ENCODE data around the gene CDH4.
"Not testable (repeated sequence)": the region's sequence is repeated elsewhere in the genome, so short reads cannot be mapped to it uniquely, and the experiment has no call there.

The CDH4 gene

DNA sequence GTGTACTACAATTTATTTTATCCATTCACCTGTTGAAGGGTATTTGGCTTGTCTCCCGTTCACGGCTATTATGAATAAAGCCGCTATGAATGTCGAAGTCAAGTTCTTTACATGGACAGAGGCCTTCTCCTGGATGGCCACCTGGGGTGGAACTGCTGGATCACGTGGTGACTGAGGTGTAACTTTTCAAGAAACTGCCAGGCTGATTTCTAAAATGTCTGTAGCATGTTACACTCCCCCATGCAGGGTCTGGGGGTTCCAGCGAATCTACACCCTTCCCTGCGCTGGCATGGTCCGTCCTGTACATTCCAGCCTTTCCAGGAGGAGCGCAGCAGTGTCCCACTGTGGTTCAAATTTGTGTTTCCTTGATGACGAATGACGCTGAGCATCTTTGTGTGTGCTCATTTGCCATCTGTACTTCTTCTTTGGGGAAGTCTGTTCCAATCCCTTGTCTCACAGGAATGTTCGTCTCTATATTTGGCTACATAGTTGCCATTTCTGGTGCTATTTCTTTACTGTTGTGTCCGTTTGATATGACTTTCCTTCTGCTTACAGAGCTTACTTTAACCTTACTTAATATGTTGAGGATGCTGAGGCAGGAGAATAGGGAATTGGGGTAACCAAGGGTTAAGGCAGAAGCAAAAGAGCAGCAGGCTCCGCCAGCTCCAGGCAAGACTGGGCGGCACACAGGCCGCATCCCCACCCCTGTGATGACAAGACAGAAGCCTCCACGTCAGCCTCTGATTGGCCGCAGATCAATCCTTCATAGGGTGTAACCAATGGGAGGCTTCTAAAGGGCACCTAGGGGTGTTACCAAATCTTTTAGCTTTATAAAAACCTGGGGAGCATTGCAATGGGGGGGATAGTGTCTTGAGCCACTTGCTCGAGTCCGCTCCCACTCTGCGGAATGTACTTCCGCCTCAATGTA, 707.0 kb downstream of the CDH4 start:
- DNase-seq: no peak

DNA sequence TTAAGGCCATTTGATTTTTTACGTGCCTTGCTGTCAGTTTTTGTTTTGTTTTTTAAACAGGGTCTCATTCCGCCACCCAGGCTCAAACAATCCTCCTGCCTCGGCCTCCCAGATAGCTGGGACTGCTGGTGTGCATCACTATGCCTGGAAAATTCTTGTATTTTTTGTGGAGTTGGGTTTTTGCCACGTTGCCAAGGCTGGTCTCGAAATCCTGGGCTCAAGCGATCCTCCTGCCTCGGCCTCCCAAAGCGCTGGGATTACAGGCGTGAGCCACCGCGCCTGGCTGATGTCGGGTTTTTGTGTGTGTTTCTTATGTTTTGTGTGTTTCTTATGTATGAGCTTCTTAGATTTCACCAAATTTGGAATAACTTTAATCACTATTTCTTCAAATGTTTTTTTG, 708.8 kb downstream of the CDH4 start:
- DNase-seq: no peak

DNA sequence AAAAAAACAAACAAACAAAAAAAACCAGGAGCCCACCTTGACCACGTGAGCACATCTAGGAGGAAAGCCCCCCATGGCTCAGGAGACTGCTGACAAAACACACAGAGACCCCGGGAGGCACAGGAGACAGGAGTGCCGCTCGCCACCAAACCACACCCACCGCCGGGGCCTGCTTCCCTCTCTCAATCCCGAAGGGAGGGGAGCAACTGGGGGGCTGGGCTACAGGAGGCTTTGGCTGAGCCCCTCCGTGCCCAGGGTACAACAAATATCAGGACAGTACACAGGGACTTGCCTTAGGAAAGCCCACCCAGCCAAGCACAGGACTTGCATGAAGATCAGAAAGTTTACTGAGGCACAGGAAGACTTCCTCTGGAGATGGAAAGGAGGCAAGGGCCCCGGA, 711.1 kb downstream of the CDH4 start:
- DNase-seq: no peak

DNA sequence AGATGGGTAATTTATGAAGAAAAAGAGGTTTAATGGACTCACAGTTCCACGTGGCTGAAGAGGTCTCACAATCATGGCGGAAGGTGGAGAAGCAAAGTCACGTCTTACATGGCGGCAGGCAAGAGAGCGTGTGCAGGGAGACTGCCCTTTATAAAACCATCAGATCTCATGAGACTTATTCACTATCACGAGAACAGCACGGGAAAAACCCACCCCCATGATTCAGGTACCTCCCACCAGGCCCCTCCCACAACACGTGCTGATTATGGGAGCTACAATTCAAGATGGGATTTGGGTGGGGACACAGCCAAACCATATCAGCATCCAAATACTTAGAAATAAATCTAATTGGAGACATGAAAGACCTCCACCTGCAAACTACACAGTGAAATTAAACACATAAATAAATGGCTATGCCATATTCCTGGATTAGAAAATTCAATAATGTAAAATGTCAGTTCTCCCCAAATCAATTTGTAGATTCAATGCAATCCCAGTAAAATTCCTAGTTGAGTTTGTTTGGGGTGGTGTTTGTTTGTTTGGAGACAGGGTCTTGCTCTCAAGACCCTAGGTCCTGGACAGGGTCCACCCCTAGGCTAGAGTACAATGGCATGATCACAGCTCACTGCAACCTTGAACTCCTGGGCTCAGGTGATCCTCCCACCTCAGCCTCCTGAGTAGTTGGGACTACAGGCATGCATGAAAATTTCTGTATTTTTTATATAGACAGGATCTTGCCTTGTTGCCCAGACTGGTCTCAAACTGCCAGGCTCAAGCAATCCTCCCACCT, 712.0 kb downstream of the CDH4 start:
- no peak for DNase-seq

DNA sequence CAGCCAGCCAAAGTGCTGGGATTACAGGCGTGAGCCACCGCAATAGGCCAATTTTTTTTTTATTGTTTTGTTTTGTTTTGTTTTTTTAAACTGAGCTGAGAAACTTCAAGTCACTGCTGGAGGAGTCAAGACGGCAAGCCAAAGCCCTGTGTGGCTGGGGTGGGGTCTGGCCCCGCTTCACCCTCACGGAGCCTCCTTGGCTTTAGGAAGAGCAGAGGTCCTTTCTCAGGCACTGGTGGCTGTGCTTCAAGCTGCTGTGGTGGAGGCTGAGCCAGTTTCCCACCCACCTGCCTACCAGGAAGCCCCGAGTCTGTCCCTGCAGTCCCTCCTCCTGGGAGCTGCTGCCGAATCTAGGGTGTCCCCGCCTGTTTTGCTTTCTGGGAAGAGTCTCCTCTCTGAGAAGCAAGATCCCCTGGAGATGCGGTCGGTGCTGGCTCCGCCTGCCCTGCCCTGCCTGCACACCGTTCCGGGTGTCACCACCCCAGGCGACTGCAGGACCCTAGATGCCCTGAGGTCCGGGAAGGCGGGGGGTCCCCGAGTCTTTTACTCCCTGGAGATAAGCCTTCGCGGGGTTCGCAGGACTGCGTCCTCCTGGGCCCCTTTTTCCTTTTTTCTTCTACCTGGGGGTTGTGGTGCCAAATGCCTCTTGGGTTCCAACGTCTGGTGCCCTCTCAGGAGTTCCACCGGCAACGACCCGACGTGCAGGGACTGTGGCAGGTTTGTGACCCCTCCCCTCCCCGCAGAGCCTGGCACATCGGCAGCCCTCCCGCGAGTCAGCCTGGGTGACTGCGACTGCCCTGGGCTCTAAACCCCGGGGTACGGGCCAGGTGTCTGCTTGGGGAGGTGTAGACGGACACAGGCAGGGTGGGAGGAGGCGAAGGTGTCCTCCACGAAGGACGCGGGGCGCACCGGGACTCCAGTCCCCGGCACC, 712.9 kb downstream of the CDH4 start:
- DNase-seq: no peak

DNA sequence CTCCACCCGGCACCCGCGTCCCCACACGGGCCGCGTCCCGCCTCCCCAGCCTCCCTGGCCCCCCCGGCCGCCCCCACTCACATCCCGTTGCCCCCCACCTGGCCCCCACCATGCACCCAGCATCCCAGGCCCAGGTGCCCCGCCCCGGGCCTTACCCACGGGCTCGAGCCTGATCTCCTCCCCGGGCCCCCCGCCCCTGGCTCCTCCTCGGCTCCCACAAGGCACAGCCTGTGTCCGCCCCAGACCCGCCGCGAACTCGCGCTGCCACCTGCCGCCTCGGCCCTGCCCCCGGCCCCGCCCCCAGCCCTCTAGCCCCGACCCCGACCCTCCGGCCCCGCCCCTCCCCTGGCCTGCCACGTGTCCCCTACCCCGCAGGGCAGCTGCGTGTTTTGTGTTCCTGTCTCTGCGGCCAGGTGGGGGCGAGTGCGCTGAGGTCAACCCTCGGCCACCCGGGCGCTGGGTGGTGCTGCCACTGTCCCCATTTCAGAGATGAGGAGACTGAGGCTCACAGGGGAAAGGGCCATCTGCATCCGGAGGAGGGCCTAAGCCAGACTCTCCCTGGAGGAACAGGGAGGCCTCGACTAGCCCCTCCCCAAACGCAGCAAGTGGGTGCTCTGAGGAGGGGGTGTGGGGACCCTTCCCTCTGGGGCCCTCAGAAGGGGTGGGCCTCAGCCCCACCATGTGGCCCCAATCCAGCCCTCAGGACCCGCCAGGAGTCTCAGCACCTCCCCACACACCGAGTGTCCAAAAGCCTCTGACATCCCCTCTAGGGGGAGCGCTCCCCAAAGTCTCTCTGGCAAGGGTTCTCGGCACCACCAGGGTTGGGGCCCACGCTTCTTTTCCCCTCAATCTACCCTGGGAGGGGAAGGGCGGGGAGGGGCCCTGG, 713.8 kb downstream of the CDH4 start:
- no peak for DNase-seq

DNA sequence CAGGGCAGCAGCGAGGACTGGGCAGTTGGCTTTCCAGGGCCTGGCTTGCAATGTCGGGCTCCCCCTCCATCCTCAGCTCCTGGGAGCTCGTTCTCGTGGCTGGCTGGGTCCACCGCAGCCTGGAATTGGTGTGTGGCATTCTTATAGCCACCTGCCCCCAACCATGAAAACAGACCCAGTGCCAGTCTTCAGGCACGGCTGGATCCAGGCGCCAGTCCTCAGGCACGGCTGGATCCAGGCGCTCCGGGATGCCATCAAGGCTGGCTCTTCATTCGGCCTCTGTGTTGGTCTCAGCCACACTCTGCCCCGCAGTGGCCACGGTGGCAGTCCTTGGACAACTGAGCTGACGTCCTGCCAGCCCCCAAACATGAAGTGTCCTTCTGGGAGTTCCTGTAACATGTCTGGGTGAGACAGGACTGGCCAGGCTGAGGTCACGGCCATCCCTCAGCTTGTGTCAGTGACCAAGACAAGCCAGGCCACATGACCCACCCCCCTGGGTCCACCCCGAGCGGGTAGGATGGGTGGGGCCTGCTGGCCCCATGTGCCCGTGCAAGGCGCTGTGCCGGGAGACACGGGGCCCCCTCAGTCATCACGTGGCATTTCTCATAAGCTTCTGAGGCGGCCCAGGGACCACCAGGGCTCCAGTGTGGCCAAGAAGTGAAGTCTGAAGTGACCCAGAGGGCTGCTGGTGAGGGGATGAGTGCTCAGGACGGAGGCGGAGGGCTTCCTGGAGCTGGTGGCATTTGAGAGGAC, 714.6 kb downstream of the CDH4 start:
- no peak for DNase-seq

DNA sequence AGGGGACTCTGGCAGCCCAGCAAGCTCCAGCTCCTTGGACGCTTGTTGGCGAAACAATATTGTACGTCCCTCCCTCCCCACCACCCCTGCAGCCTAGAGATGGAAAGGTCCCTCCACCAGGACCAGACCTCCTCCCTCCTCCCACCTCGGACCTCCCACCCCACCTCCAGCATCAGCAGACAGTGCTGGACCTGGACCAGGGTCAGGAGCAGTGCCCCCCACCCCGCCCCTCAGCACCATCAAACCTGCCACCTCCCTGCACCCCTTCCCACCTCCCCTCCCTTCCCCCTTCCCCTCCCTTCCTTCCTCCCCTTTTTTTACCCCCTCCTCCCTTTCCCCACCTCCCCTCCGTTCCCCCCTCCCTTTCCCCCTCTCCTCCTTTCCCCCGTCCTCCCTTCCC, 715.2 kb downstream of the CDH4 start:
- no peak for DNase-seq

DNA sequence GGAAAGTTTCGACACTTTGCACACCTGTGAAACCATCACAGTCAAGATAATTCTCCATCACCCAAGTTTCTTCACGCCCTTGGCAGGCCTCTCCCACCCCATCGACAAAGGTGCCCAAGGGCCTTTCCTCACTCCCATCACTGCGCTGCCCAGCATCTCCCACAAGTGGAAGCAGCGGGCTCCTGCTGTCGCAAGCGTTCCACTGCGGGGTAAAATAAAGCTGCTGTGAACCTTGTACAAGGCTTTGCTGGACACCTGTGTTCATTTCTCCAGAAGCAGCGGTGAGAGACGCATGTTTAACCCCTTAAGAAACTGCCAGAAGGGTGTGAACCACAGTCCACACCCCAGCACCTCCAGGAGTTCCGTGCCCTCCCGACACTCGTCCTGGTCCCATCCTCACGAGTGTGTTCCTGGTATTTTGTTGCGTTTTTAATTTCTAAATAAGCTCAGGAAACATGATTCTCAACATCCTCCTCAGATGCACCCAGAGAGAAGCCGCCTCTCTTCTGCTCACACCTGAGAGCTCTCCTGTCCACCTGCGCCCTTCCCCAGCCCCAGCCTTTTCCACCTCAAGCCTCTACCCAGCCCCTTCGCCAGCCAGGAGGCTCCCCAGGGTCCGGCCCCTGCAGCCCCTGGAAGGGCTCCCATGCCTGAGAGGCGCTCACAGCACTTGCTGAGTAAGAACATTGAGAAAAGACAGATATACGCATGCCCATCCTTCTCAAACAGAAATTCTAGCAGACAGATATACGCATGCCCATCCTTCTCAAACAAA, 716.2 kb downstream of the CDH4 start:
- no peak for DNase-seq

DNA sequence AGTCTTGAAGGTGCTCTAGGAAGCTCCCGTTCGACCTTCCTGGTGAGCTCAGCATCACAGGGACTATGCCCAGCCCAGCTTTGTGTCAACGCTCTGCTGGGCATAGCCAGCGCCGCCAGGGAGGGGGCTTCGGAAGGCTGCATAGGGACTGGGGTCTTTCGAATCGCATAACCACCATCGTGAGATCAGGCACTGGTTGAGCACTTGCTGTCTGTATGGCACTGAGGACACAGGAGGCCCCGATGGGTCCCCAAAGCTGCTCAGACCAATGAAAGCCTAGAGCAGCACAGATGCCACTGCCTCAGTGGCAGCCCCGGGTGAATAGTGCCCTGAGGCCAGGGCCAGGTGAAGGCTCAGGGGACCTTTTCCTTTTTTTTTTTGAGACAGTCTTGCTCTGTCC, 716.9 kb downstream of the CDH4 start:
- no peak for DNase-seq

DNA sequence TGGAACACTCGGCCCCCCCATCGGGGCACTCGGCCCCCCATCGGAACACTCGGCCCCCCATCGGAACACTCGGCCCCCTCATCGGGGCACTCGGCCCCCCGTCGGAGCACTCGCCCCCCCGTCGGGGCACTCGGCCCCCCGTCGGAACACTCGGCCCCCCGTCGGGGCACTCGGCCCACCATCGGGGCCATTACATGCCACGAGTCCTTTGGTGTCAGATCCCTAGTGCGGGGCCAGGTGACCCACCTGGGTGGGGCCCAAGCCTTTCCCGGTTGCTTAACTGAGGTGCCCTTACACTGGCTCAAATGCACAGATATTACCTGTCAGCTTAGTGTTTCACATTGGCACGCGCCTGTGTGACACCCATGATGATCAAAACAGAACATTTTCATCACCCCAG, 717.7 kb downstream of the CDH4 start:
- no peak for DNase-seq

DNA sequence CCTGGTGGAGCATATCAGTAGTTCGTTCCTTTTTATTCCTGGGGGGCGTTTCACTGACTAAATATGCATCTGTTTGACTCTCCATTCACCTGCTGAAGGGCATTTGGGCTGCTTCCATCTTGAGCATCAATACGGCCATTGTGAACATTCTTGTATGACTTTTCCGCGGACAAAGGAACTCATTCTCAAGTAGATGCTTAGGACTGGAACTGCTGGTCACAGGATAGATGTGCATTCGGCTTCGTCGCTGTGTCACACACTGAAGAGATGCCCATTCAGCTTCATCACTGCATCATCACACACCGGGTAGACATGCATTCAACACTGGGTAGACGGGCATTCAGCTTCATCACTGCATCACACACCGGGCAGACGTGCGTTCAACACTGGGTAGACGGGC, 718.3 kb downstream of the CDH4 start:
- DNase-seq: no peak

DNA sequence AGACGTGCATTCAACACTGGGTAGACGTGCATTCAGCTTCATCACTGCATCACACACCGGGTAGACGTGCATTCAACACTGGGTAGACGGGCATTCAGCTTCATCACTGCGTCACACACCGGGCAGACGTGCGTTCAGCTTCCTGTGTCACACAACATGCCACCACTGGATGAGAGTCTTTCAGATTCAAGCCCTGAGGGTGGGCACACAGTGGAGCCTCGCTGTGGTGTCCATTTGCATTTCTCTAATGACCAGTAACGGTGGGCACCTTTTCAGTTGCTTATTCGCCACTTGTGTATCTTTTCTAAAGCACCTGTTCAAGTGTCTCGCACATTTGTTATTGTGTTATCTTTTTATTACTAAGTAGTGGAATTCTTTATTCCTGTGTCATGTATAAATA, 719.5 kb downstream of the CDH4 start:
- not testable (repeated sequence) for DNase-seq

DNA sequence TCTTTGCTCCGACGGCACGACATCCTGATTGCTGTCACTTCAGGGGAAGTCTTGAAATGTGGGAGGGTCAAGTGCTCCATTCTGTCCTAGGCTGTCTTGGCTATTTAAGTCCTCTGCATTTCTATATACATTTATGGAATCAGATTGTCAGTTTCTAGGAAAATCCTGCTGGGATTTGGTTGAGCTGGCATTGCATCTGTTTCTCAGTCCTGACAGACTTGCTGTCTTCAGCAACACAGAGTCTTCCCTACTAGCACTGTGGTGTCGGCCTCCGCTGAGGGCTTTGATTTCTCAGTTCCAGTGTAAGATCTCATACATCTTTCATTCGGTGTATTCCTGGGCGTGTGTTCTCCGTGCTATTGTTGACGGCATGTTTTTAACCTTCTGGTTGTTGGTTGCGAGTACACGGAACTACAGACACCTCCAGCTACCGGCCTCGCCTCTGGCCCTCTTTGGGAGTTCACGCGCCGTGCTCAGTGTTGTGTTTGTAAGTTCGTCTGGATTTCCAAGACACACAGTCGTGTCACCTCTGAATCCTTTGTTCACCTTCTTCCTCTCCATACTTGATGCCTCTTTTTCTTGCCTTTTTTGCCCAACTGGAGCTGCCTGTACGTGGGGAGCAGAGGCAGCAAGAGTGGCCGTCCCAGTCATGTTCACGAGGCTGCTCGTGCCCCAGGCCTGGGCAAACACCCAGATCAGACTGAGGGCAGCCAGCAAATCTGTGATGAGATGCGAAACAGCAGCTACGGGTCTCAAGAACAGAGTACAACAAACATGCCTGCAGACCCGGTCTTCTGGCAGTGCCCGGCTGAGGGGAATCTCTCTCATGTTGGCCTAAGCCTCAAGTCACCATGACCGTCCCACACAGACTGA, 720.8 kb downstream of the CDH4 start:
- DNase-seq: no peak

DNA sequence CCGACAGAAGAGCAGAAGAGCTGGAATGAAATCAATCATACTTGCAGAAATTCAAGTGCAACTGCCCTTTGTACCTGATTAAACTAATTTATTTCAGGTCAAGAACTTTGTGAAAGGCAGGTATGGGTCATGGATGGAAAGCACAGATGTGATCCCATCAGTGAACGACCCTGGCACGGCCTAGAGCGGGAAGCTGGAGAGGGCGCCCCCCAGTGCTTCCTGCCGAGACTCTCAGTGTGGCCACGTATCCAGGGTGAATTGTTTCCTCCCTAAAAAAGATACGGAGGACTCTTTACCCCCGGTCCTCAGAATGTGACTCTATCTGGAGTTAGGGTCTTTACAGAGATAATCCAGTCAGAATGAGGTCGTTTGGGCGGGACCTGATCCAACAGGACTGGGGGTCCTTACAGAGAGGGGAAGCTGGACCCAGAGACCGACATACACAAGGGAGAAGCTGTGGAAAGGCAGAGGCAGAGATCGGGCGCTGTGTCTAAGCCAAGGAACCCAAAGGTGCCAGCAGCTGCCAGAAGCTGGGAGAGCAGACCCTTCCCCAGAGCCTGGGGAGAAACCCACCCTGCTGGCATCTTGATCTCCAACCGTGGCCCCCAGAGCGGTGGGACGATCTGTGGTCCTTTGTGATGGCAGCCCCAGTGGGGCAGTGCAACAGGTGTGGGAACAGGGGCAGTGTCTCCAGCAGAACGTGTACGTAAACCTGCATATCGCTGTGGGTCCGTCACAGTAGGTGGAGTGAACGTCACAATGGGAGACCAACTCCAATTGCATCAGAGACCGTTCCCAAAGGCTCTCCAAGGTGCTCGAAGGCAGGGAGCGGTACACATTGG, 721.7 kb downstream of the CDH4 start:
- DNase-seq: no peak

DNA sequence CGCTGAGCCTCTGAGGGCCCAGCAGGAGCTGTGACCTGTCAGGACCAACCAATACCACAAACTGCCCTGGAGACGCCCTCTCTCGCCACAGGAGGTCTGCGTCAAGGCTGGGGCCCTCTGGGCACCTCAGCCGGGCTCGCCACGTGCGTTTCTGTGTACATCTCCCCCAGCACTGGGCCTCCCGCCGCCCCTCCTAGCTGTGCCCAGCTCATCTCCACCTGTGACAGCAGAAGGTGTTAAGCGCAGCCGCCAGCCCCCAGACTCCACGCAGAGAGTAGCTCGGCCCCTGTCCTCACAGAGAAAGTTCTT, 722.2 kb downstream of the CDH4 start:
- no peak for DNase-seq

DNA sequence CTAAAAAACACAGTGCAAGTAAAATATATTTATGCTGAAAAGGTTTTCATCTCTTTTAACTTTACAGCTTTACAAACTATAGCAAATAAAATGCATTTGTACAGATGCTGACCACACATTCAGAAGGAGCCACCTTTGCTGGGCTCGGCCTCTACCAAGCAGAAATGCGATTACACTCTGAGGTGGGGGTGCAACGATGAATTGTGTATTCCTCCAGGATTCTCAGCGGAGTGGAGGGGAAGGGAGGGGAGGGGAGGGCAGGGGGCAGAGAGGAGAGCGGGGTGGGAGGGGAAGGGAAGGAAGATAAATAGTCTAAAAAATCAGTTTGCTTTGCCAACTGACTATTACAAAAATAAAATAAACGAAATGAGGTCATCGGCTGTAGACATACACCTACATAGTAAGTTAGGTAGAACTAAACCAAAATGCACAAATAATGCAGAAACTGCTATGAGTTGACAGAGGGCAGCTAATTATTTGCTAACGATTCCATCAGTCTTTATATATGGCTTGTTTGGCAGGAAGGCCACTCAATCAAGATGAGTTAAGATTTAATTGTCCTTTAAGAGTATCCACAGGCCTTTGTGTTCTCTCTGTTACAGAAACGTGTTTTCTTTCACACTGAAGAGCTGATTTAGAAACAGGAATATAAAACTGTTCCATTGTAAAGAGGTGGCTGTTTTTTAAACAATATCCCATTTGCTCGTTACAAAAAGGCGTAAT, 723.5 kb downstream of the CDH4 start:
- no peak for DNase-seq

DNA sequence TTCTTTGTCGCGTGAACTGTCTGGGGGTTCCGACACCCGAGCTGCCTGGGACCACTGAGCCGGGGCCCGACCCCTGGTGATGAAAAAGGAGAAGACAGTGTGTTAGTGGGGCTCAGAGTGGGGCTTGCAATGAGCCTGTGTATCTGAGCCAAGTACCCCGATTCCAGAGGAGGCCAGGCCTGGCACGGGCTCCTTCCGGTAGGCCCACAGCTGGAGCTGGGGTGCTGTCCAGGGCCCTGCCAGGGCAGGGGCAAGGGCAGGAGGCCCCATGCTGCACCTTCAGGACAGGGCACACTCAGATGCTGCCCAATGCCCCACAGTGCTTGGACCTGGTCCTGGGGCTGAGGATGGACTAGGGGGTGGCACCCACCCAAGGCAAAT, 724.2 kb downstream of the CDH4 start:
- DNase-seq: no peak
